ENCODE results near the gene FOXL3.

FOXL3 gene

GRCh38 chr7:334618-335357 is 44.8 kb downstream of the FOXL3 start:
- TF ChIP-seq REST (IDR thresholded peaks at IDR 0.05; ENCODE audit: insufficient read depth in 1 of 2, low read depth in 2 of 2, low read length in 2 of 2): no peak
- TF ChIP-seq FOXP2 (optimal IDR thresholded peaks at IDR 0.05; ENCODE audit: borderline replicate concordance, extremely low read depth, extremely low read length, insufficient read depth): no peak
- no peak for TF ChIP-seq SIN3A (IDR thresholded peaks at IDR 0.05; ENCODE audit: borderline replicate concordance, insufficient read depth, low read length)
- no peak for TF ChIP-seq TAF1 (IDR thresholded peaks at IDR 0.05; ENCODE audit: borderline replicate concordance, insufficient read depth, low read length)

GRCh38 chr7:335358-336148 is 45.6 kb downstream of the FOXL3 start:
- no peak for TF ChIP-seq FOXP2 (optimal IDR thresholded peaks at IDR 0.05; ENCODE audit: borderline replicate concordance, extremely low read depth, extremely low read length, insufficient read depth)
- TF ChIP-seq TAF1 (IDR thresholded peaks at IDR 0.05; ENCODE audit: borderline replicate concordance, insufficient read depth, low read length): no peak
- no peak for TF ChIP-seq POLR2AphosphoS5 (IDR thresholded peaks at IDR 0.05; ENCODE audit: low read depth, low read length)
- no peak for TF ChIP-seq SIN3A (IDR thresholded peaks at IDR 0.05; ENCODE audit: borderline replicate concordance, insufficient read depth, low read length)
- TF ChIP-seq REST (IDR thresholded peaks at IDR 0.05; ENCODE audit: insufficient read depth in 1 of 2, low read depth in 2 of 2, low read length in 2 of 2): no peak

- TF ChIP-seq REST (IDR thresholded peaks at IDR 0.05; ENCODE audit: insufficient read depth in 1 of 2, low read depth in 2 of 2, low read length in 2 of 2): no peak
These were observed 47.0 kb downstream of the FOXL3 start for GRCh38 chr7:336810-337566.

GRCh38 chr7:337567-337951 is 47.6 kb downstream of the FOXL3 start:
- TF ChIP-seq FOXP2 (optimal IDR thresholded peaks at IDR 0.05; ENCODE audit: borderline replicate concordance, extremely low read depth, extremely low read length, insufficient read depth) (no peak), REST (IDR thresholded peaks at IDR 0.05; ENCODE audit: insufficient read depth in 1 of 2, low read depth in 2 of 2, low read length in 2 of 2) (no peak), TAF1 (IDR thresholded peaks at IDR 0.05; ENCODE audit: borderline replicate concordance, insufficient read depth, low read length) (no peak), SIN3A (IDR thresholded peaks at IDR 0.05; ENCODE audit: borderline replicate concordance, insufficient read depth, low read length) (no peak), POLR2AphosphoS5 (IDR thresholded peaks at IDR 0.05; ENCODE audit: low read depth, low read length) (no peak)
